Amygdala (tissue), 56 donors: ENCODE data around the gene PDGFA.

Source experiments
- DNase-seq, 56 donors: peaks; one replicate each; lab custom pipeline; 2025; lab: John Stamatoyannopoulos, UW

The PDGFA gene

DNA sequence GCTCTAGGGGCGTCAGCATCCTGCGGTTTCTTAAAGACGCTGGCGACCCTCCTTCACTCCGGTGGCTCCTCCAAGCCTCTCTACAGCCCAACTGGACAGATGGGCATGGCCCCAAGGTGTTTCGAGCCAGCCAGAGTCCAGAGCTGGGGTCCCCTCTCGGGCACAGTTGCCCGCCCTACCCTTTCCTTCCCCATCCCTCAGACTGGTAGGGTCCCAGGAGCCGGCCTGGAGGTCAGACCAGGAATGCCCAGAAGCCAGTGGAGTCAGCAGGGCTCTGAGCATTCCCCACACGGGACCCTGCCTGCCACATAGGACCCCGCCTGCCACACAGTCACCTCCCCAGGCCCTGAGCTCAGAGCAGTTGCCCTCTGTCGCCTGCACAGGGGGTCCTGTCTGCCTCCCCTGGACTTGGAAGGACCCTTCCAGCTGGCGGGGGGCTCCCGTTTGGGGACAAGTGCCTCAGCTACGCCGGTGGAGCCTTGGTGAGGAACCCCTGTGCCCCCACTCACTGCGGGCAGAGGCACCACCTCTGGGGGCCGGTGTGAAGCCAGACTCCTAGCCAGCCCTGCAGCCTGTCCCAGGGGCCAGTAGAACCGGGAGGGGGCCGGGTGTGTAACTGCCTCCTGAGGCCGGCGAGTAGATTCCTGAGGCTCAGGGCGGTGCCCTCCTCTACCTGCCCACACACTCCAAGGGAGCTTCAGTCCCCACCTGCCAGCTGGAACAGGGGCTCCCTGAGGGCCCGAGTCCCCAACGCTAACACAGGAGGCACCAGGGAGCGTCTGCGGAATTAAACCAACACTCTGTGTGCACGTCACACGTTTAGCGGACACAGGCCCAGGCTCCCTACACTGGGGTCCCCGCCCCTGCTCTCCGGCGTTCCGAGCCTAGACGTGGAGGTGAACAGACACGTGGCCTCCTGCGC is 19.4 kb upstream of the PDGFA start:
- DNase-seq, result no peak

DNA sequence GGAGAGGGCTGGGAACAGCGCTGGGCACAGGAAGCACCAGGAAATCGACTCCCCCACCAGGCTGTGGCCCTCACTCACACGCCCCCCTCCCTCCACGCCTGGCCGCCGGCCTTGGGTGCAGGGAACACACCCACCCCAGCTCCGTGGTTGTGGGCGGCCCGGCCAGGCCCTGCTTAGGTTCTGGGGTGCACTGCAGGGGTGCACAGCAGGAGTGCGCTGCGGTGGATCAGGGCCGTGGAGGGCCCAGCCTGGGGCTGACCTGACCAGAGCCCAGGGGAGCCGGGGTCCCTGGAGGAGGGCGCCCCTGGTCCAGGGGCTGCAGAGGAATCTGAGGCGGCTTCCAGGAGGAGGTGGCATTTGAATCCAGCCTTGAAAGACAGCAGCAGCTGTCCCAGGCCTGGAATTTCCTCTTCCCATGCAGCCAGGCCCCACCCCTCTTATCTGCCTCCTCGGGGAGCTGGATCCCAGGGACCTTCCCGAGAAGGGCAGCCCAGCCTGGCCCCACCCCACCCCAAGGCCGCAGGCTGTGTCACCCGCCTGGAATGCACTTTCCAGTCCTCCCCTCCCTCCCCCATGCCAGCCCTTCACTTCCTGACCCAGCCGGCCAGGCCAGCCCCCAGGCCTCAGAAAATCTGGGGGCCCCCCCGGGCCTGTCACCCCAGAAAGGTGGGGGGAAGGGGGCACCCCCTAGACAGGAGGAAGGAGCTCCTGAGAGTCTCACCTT is 18.4 kb upstream of the PDGFA start:
- DNase-seq, result no peak

- DNase-seq, result no peak
Observed at GRCh38 chr7:536231-536630, 16.6 kb upstream of the PDGFA start.

GRCh38 chr7:534959-535358 is 15.3 kb upstream of the PDGFA start:
- no peak for DNase-seq

- no peak for DNase-seq
Observed at GRCh38 chr7:534075-534474, 14.4 kb upstream of the PDGFA start.

DNA sequence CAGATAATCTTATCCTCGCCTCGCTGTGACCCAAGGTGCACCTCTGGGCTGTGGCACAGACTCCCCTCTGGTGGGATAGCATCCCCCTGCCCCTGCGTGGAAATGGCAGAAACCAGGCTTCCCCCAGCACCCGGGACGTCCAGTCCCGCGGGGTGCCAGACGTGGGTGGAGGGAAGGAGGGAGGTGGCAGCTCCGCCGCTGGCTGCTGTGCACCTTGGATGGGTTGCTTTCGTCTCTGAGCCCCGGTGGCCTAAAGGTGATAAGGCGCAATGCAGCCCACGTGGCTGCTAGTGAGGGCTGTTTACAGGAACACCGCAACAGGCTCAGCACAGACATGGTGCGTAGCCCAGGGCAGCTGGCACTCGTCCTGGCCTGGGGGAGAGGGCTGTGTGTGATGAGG is 13.6 kb upstream of the PDGFA start:
- DNase-seq, result no peak

- DNase-seq, result no peak
Observed at GRCh38 chr7:532379-533143, 12.9 kb upstream of the PDGFA start.

- DNase-seq, result no peak
Observed at GRCh38 chr7:531777-532176, 12.1 kb upstream of the PDGFA start.

DNA sequence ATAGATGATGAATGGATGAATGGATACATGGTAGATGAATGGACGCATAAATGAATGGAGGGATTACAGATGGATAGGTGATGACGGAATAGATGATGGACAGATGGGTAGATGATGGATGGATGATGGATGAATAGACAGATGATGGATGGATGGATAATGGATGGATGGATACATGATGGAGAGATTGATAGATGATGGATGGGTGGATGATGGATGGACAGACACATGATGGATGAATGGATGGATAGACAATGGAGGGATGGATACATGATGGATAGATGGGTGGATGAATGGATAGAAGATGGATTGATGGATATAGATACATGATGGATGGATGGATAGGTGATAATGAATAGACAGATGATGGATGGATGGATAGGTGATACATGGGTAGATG is 8.8 kb upstream of the PDGFA start:
- no peak for DNase-seq

DNA sequence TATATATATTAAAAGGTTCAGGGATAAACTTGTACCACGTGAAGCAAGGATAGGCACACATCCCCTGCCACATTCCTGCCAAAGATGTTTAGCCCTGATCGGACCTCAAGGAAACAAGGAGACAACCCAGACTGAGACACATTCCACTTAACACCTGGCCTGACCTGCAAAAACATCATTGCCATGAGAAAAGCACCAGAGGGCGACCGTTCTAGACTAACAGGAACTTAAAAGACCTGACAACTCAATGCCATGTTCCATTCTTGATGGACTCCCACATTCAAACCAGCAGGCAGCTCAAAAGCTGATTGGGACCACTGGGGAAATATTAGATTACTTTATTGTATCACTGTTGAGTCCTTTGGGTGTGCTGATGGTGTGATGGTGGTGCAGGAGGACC is 8.1 kb upstream of the PDGFA start:
- DNase-seq, result no peak

- DNase-seq, result no peak
Observed at GRCh38 chr7:526460-527034, 6.9 kb upstream of the PDGFA start.

- DNase-seq, result peak in 7 of 56 donors; percentile 12 to 38 (median 27)
Observed at GRCh38 chr7:525740-526139, 6.1 kb upstream of the PDGFA start.

GRCh38 chr7:524800-525199 is 5.2 kb upstream of the PDGFA start:
- no peak for DNase-seq

- no peak for DNase-seq
Observed at GRCh38 chr7:523347-524336, 4.0 kb upstream of the PDGFA start.

GRCh38 chr7:522951-523314 is 3.3 kb upstream of the PDGFA start:
- no peak for DNase-seq

GRCh38 chr7:522071-522950 is 2.7 kb upstream of the PDGFA start:
- peak in 25 of 56 donors; percentile 10 to 56 (median 30) for DNase-seq

DNA sequence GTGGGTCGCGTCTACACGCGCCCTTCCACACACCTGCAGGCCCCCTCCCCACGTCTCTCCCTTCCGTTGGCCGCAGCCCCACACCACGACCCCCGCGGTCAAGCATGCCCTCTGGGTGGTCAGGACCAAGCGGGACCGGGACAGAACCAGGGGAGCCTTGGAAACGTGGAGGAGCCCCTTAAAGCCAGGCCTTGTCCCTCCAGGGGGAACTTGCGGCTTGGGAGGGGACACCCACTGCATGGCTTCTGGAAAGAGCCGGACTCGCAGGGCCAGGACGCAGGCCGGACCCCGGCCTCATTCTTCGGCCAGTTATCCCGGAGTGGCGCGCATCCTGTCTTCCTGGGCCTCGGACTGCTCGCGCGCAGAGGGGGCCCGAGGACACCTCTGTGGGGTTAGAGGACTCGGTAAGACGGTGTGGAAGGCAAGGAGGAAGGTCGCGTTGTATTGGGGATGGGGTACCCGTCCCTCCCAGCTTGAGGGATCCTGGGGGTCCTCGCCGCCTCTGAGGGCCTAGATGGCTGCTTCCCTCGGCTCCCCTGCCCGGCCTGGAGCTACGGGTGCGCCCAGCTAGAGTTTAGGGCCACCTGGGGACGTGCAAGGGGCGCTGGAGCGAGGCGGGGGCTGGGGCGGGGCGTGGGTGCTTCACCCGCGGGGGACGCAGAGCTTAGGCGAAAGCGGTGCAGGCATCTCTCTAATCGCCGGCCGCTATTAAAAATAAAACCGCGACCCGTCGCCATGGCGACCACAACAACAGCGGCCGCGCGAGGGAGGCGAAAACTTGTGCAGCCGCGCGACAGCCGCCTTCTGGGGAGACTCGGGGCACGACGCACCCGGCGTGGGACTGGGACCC is 1.8 kb upstream of the PDGFA start:
- DNase-seq, result peak in 23 of 56 donors; percentile 13 to 64 (median 37)
